Measurements from ENCODE around the gene NTNG1. TPM values are rescaled to one million over a fixed set of nuclear protein-coding genes. Genes with fewer than 3 reads are reported as not detected.

The NTNG1 gene
- total RNA-seq = 13.7 and 20.6 TPM in 2 replicates

DNA sequence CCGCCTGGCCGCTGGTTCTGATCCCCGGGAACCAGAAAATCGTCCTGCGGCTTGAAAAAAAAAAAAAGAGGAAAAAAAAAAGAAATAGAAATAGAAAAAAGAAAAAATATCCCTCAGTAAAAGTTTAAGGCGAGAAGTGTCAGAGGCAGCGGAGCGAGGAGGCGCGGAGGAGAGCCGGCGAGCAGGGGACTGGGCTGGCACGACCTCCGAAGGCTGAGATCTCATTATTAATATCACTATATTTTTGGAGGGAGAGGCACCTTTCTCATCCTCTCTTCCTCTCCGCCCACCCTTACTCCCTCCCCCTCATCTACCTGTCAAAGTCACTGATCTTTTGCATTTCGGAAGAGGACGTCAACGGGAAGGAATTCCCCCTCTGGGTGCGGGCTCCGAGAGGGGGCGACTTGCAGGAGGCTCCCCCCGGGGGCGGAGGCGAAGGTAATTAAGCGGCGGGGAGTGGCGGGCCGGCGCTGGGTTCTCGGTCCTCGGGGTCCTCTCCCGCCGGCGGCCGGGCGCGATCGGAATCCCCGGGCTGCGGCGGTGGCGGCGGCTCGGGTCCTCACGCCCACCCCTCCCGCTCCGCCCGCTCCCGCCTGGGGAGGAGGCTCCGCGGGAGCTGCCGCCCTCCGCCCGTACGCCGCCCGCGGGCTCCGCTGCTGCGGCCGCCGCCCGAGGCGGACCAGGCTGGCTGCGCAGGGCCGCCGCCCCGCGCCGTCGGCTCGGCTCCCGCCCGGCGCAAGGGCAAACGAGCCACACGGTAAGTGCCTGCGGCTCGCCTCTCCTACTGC is at the start of gene NTNG1:
Gene NTNG1 (plus strand): TSS at position 337 of the 788 bp plus-strand sequence.

Small RNA genes lying within 50 kb of the gene (small RNA-seq; reads per million reads assigned to genes)
- not detected for gene AC114491.1

Other genes starting within 250 kb of the NTNG1 start
- 12.8 and 17.0 TPM in 2 replicates for gene PRMT6, start 84.4 kb upstream of the NTNG1 start, total RNA-seq

All from hair follicle dermal papilla cell (primary cell).